ENCODE results near the gene ALAS1.
"Not testable (repeated sequence)": the region's sequence is repeated elsewhere in the genome, so short reads cannot be mapped to it uniquely, and the experiment has no call there.

ALAS1 gene

DNA sequence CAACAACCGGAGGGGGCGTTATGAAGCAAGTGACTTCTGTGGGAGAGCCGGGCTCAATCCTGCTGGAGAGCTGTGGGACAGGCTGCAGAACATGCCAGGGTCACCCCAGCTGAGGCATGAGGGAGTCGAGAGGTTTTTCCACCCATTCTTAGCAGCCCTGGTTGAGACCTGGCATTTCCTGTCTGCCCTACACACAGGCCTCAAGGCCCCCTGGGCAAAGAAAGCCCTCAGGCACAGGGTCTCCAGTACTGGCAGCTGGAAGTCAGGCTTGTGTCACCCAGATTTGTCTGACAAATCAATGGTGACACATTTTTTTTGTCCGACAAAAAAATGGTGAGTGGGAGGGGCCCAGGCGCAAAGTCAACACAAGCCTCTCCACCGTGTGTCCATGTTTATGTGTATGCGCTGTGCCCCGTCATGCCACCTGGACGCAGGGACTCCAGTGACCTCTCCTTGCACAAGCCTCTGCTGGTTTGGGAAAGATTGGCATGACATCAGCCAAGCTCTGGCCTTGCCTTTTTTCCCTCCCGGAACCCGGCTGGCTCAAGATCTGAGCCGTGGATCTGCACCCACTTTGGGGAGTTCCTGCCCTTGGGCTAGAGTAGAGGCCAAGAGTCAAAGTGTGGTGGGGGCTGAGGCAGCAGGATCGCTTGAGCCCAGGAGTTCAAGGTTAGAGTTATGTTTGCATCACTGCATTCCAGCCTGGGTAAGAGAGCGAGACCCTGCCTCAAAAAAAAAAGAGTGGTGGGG lies 20.8 kb upstream of the ALAS1 start:
- no peak for DNase-seq (ENCODE audit: low spot score)

DNA sequence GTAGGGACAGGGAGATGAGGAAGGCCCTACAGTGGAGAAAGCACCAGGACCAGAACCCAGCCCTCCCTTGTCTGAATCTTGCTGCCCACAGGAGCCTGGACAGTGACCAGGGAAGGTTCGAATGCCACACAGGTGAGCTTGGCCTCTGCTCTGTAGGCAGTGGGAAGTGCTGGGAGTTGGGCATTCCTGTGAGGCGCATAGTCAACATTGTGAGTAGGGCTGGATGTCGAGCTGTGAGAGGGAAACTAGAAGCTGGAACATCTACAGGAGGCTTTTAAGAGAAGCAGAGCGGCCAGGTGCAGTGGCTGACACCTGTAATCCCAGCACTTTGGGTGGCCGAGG lies 20.3 kb upstream of the ALAS1 start:
- DNase-seq (ENCODE audit: low spot score): no peak

DNA sequence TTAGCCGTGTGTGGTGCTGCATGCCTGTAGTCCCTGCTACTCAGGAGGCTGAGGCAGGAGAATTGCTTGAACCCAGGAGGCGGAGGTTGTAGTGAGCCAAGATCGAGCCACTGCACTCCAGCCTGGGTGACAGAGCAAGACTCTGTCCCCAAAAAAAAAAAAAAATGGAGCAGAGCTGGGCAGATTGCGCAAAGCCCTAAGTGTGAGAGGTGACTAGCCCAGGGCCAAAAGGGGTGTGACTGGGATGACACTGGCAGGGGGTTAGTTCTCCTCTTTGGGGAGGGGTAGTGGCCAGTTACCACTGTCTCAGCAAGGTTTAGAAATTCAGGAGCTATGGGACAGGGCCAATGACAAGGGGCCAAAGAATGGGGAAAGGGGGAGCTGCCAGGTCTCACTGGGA lies 19.8 kb upstream of the ALAS1 start:
- not testable (repeated sequence) for DNase-seq (ENCODE audit: low spot score)

GRCh38 chr3:52178537-52178936 lies 19.4 kb upstream of the ALAS1 start:
- DNase-seq (ENCODE audit: low spot score): no peak

- no peak for DNase-seq (ENCODE audit: low spot score)
Observed at GRCh38 chr3:52181543-52181942, 16.4 kb upstream of the ALAS1 start.

DNA sequence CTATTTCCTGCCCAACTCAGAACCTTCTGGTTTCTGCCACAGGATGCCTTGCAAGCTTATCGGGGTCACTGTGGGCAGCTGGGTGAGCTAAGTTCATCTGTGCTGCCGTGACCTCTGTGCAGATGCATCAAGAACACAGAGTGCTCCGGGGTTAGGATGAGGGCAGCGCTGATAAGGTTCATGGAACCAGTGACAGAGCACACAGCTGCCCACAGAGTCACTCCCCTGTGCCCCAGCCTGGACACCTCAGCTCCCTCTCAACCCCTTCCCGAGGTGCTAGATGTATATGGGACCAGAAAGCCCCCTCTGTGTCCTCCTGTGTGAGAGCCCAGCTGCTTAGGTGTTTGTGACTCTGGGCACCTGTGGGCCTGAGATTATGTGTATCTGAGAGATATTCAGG lies 15.8 kb upstream of the ALAS1 start:
- peak; percentile 58 for DNase-seq (ENCODE audit: low spot score)

GRCh38 chr3:52182691-52183090 lies 15.3 kb upstream of the ALAS1 start:
- no peak for DNase-seq (ENCODE audit: low spot score)

GRCh38 chr3:52183786-52184445 lies 14.0 kb upstream of the ALAS1 start:
- DNase-seq (ENCODE audit: low spot score): no peak

DNA sequence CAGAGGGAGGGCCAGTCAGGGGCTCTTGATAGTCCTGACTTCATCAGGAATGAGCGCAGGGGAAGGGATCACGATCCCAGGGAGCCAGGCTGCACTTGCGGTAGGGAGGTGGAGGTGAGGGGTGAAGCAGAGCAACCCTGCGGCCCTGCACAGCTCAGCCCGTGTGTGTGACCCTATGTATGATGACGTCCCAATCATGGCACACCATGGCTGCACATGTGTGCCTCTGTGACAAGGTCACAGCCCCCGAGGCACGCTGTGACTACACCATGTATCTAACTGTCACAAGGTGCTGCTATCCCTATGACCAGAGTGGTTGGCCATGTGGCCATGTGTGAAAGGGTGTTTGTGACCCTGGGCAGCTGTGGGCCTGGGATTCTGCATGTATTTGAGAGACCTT lies 13.3 kb upstream of the ALAS1 start:
- no peak for DNase-seq (ENCODE audit: low spot score)

- DNase-seq (ENCODE audit: low spot score): no peak
Observed at GRCh38 chr3:52185311-52185710, 12.6 kb upstream of the ALAS1 start.

GRCh38 chr3:52185837-52186236 lies 12.1 kb upstream of the ALAS1 start:
- DNase-seq (ENCODE audit: low spot score): no peak

- DNase-seq (ENCODE audit: low spot score): no peak
Observed at GRCh38 chr3:52186729-52187128, 11.2 kb upstream of the ALAS1 start.

DNA sequence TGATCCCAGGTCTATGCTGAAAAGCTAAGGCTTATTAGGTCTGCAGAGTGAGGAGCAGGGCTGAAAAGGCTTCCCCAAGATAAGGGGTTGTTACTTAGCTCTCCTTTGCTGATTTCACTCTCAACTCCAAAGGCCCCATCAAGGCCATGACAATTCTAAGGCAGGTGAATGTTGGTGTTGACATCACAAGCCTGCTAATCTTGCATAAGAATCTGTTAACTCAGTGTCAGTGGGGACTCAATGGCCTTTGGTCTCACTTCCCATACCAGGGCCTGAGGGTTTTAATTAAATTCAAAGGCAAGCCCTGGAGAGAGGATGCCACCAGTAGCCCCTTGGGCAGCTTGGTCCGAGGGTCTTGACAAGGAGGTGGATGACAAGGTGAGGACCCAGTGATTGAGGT lies 9.4 kb upstream of the ALAS1 start:
- no peak for DNase-seq (ENCODE audit: low spot score)

DNA sequence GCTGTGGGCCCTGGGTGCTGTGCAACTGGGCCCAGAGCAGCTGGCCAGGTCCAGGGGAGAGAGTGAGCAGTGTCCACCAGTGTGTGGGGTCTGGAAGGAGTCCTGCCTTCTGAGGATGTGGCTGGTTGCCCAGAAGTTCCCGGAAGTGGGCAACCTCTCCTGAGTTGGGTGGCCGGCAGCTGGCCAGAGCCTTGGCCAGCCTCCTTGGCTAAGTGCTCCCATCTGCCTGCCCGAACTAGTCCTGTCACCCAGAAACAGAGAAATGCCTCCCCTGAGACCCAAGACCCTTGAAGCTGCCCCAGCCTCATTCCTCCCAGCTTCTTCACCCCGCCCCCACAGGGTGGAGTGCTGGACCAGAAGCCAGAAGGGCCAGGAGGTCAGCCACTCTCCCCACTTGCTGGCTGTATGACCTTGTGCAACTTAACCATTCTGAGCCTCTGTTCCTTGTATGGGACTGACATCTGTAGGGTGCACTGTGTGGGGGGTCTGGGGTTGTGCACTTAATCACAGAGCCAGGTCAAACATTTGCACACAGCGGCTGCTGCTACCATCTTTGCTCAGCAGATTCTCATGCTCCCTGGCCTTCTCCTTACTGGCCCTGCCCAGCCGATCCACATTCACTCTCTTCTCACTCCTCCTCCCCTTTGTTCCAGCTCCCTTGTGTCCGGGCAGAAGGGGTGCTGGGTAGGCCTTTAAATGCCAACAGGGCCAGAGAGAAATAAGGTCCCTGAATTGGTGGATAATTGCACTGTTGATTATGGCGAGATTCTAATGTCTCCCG lies 7.5 kb upstream of the ALAS1 start:
- no peak for DNase-seq (ENCODE audit: low spot score)

DNA sequence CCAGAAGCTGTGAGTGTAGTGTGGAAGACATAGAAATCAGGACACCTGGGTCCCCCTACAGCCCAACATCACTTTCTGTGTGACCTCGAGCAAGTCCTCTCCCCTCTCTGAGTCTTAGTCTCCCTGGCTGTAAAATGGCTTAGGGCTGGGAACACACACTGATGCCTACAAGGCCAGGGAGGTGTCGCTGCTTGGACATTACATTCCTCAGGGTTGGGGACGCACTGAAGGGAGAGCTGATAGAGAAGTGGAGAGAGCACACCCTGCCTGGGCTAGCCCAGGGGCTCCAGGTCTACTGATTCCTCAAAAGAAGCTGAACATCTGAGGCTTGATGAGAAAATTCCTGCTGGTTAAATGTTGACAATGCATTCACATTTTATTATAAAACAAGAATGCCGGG lies 6.3 kb upstream of the ALAS1 start:
- no peak for DNase-seq (ENCODE audit: low spot score)

GRCh38 chr3:52193065-52193464 lies 4.9 kb upstream of the ALAS1 start:
- DNase-seq (ENCODE audit: low spot score): no peak

GRCh38 chr3:52194485-52195290 lies 3.3 kb upstream of the ALAS1 start:
- DNase-seq (ENCODE audit: low spot score): no peak

GRCh38 chr3:52195291-52195597 lies 2.7 kb upstream of the ALAS1 start:
- no peak for DNase-seq (ENCODE audit: low spot score)

- DNase-seq (ENCODE audit: low spot score): no peak
Observed at GRCh38 chr3:52195823-52196331, 2.1 kb upstream of the ALAS1 start.

DNA sequence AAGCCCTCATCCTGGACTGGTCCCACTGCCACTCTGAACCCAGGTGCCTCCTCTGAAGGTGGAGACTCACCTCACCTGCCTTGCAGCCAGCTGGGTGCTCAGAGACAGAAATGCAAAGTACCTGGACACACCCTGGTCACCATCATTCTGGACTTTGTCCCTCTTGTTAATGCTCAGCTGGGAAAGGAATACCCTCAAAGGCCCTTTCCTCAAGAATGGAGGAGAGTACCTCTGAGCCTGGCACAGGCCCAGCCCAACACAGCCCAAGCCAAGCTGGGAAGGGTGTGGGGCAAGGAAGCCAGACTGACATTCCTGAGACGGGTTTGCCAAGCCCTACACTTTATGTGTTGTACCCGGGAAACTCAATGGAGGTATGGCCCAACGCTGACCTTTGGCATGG lies 983 bp upstream of the ALAS1 start:
- no peak for DNase-seq (ENCODE audit: low spot score)

DNA sequence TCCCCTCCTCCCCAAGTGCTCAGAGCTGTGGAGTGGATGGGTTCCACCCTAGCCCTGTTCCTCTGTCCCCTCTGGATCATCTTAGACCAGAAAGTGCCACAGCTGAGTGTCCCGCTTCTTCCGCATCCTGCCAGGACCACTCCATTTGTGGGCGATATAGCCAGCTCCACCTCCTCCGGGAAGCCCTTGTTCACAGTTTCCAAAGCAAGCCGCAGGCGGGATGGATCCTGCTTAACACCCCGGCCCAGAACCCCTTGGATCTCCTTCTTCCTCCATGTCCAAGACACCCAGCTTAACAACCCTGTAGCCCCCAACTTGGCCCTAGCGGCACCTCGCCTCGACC lies 490 bp upstream of the ALAS1 start:
- DNase-seq (ENCODE audit: low spot score): no peak

All from HuH-7.5 (cell line).